Calu3 (cell line): ENCODE measurements around the gene DOCK1. TPM values are rescaled to one million over a fixed set of nuclear protein-coding genes. Genes with fewer than 3 reads are reported as not detected.

ENCODE experiments used
- BruUV-seq: library from RNA; stranded (reverse); fragments of 400-500 nt; replicated peaks from 2 replicates; lab custom pipeline; 2021; lab: Mats Ljungman, UMichigan
- CTCF ChIA-PET: fragments of 300-600 bp; sonication (Branson Sonifier 250); formaldehyde crosslinking; loops from one replicate; lab custom pipeline; 2022; ENCODE audit warnings: antibody characterized with exemption; lab: Charles Lee
- DNase-seq: peaks from one replicate; pipeline ENCODE4 v3.0.0; 2022
- H3K27ac Mint-ChIP-seq: one replicate; pipeline ENCODE4 v1.8.0; 2022; ENCODE audit warnings: mixed read lengths; ENCODE audit not compliant: unreplicated experiment
- H3K27me3 Mint-ChIP-seq: one replicate; pipeline ENCODE4 v1.8.0; 2022; ENCODE audit warnings: mixed read lengths; ENCODE audit not compliant: unreplicated experiment
- H3K36me3 Mint-ChIP-seq: one replicate; pipeline ENCODE4 v1.8.0; 2022; ENCODE audit warnings: mild to moderate bottlenecking, moderate library complexity, mixed read lengths; ENCODE audit not compliant: insufficient read depth, unreplicated experiment
- H3K4me1 Mint-ChIP-seq: one replicate; pipeline ENCODE4 v1.8.0; 2022; ENCODE audit warnings: mild to moderate bottlenecking, low read depth, mixed read lengths; ENCODE audit not compliant: unreplicated experiment
- H3K4me3 Mint-ChIP-seq: one replicate; pipeline ENCODE4 v1.8.0; 2022; ENCODE audit warnings: mild to moderate bottlenecking, low read depth, moderate library complexity, mixed read lengths; ENCODE audit not compliant: unreplicated experiment
- H3K9me3 Mint-ChIP-seq: one replicate; pipeline ENCODE4 v1.8.0; 2022; ENCODE audit warnings: low read depth, mixed read lengths; ENCODE audit not compliant: unreplicated experiment
- intact Hi-C: fragments of 100-400 bp; cut with micrococcal nuclease; formaldehyde crosslinking; loops from one replicate; pipeline ENCODE4 v1.10.0; 2022; ENCODE audit not compliant: unreplicated experiment
- total RNA-seq: library from RNA; stranded (reverse); gene quantifications from 2 replicates; pipeline ENCODE4 v1.2.3, GENCODE V29; 2022
- TF ChIP-seq, protein P1 (sequence below): fragments of 200-600 bp; IDR thresholded peaks from one replicate; pipeline ENCODE4 v1.8.0; 2022; ENCODE audit warnings: antibody characterized with exemption; ENCODE audit not compliant: unreplicated experiment

Gene DOCK1
- total RNA-seq, 1 experiment from 2014 or later = 34.2 TPM

GRCh38 chr10:127318396-127318795, 413.2 kb downstream of the DOCK1 start:
- H3K4me3 Mint-ChIP-seq = no peak overlapping the region

GRCh38 chr10:127319271-127319670, 414.0 kb downstream of the DOCK1 start:
- no peaks in the 10 kb centered on the region for H3K27me3 Mint-ChIP-seq
- CTCF ChIA-PET = no interaction called here
- TF ChIP-seq, protein P1, sequence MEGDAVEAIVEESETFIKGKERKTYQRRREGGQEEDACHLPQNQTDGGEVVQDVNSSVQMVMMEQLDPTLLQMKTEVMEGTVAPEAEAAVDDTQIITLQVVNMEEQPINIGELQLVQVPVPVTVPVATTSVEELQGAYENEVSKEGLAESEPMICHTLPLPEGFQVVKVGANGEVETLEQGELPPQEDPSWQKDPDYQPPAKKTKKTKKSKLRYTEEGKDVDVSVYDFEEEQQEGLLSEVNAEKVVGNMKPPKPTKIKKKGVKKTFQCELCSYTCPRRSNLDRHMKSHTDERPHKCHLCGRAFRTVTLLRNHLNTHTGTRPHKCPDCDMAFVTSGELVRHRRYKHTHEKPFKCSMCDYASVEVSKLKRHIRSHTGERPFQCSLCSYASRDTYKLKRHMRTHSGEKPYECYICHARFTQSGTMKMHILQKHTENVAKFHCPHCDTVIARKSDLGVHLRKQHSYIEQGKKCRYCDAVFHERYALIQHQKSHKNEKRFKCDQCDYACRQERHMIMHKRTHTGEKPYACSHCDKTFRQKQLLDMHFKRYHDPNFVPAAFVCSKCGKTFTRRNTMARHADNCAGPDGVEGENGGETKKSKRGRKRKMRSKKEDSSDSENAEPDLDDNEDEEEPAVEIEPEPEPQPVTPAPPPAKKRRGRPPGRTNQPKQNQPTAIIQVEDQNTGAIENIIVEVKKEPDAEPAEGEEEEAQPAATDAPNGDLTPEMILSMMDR = no peak
- H3K9me3 Mint-ChIP-seq = no peaks in the 10 kb centered on the region
- H3K36me3 Mint-ChIP-seq = no peaks in the 10 kb centered on the region
- H3K4me1 Mint-ChIP-seq = no peaks in the 10 kb centered on the region
- no peak overlapping the region for H3K27ac Mint-ChIP-seq
- BruUV-seq = no TSS peak
- no peak overlapping the region for H3K4me3 Mint-ChIP-seq
- intact Hi-C loops = no loop called here
- DNase-seq = no peak

More at GRCh38 chr10:127318396-127318795, 413.2 kb downstream of the DOCK1 start:
- Mint-ChIP-seq H3K27ac (no peak overlapping the region), H3K4me1 (no peaks in the 10 kb centered on the region), H3K36me3 (no peaks in the 10 kb centered on the region), H3K9me3 (no peaks in the 10 kb centered on the region), H3K27me3 (no peaks in the 10 kb centered on the region)
- CTCF ChIA-PET = no interaction called here
- no TSS peak for BruUV-seq
- intact Hi-C loops = no loop called here
- TF ChIP-seq, protein P1 = no peak
- DNase-seq = no peak

GRCh38 chr10:127319691-127320090, 414.5 kb downstream of the DOCK1 start:
- H3K36me3 Mint-ChIP-seq = no peaks in the 10 kb centered on the region
- no TSS peak for BruUV-seq
- no peaks in the 10 kb centered on the region for H3K9me3 Mint-ChIP-seq

GRCh38 chr10:127320176-127320575, 414.9 kb downstream of the DOCK1 start:
- Mint-ChIP-seq H3K4me1 (no peaks in the 10 kb centered on the region), H3K4me3 (no peak overlapping the region), H3K36me3 (no peaks in the 10 kb centered on the region), H3K27ac (no peak overlapping the region), H3K27me3 (no peaks in the 10 kb centered on the region), H3K9me3 (no peaks in the 10 kb centered on the region)
- no peak for DNase-seq
- TF ChIP-seq, protein P1 = no peak
- no TSS peak for BruUV-seq
- intact Hi-C loops = no loop called here
- CTCF ChIA-PET = no interaction called here

More at GRCh38 chr10:127319691-127320090, 414.5 kb downstream of the DOCK1 start:
- intact Hi-C loops = no loop called here
- Mint-ChIP-seq H3K4me3 (no peak overlapping the region), H3K27ac (no peak overlapping the region), H3K27me3 (no peaks in the 10 kb centered on the region), H3K4me1 (no peaks in the 10 kb centered on the region)
- CTCF ChIA-PET = no interaction called here
- no peak for DNase-seq
- TF ChIP-seq, protein P1 = no peak
